Effector memory CD8-positive, alpha-beta T cell (primary cell): ENCODE data around the gene SIPA1.
A peak's percentile ranks its signal among the peaks of the same experiment; 100 is the strongest.

Experiments used
- ATAC-seq: fragments of 150-1000 bp; cut with Tn5 transposase; replicated peaks from 2 replicates; pipeline ENCODE4 v1.10.0; 2021; ENCODE audit warnings: mild to moderate bottlenecking, moderate library complexity
- DNase-seq, 3 experiments: peaks; one replicate each; pipeline ENCODE4 v3.0.0; 2021
- H3K27ac Mint-ChIP-seq, 2 donors: one replicate each; pipeline ENCODE4 v1.8.0; 2022; ENCODE audit warnings: mild to moderate bottlenecking in 2 of 2, mixed read lengths in 2 of 2, moderate library complexity in 2 of 2
- H3K27me3 Mint-ChIP-seq, 2 donors: one replicate each; pipeline ENCODE4 v1.8.0; 2022; ENCODE audit warnings: mixed read lengths in 2 of 2
- H3K36me3 Mint-ChIP-seq: one replicate; pipeline ENCODE4 v1.8.0; 2022; ENCODE audit warnings: mild to moderate bottlenecking, moderate library complexity, mixed read lengths; ENCODE audit not compliant: insufficient read depth
- H3K4me1 Mint-ChIP-seq, 2 donors: one replicate each; pipeline ENCODE4 v1.8.0; 2022; ENCODE audit warnings: low read depth in 2 of 2, mixed read lengths in 2 of 2
- H3K4me3 Mint-ChIP-seq, 2 donors: one replicate each; pipeline ENCODE4 v1.8.0; 2022; ENCODE audit warnings: mild to moderate bottlenecking in 2 of 2, mixed read lengths in 2 of 2, moderate library complexity in 2 of 2
- H3K9me3 Mint-ChIP-seq, 2 donors: one replicate each; pipeline ENCODE4 v1.8.0; 2022; ENCODE audit warnings: mixed read lengths in 2 of 2

Gene SIPA1

DNA sequence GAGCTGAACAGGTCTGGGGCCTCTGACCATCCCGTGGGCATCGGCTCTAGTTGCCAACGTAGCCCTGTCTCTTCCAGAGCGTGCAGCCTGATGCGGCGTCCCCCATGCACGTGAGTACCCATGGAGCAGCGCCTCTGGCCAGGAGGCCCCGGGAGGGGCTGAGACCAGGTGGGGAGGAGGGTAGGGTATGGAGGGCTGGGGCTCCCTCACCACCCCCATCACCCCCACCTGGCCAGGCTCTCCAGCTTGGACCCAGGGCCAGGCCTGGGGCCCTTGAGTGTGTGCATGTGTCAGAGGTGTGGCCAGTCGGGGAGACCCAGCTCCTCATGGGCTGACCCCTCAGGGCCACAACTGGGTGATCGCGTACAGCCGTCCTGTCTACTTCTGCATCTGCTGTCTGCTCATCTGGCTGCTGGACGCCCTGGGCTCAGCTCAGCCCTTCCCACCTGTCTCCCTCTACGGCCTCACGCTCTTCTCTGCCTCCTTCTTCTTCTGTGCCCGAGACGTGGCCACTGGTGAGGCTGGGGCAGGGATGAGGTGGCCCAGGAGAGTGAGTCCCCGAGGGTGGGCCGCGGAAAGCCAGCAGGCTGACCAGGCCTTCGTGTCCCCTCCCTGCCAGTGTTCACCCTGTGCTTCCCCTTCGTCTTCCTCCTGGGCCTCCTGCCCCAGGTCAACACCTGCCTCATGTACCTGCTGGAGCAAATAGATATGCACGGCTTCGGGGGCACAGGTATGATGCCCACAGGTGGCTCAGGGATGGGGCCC, 13.9 kb upstream of the SIPA1 start:
- DNase-seq (no peak), ATAC-seq (no peak)
- Mint-ChIP-seq H3K36me3 (peaks cover 59% of the 10 kb centered on the region), H3K4me3 (no peak overlapping the region), H3K27me3 (no peaks in the 10 kb centered on the region), H3K4me1 (peaks cover 10 to 27% of the 10 kb centered on the region in 2 donors), H3K9me3 (no peaks in the 10 kb centered on the region), H3K27ac (peak overlapping the region in 1 of 2 donors; percentile 77)

GRCh38 chr11:65624931-65625627, 12.8 kb upstream of the SIPA1 start:
- no peak overlapping the region for H3K4me3 Mint-ChIP-seq
- peak overlapping the region in 1 of 2 donors; percentile 77 for H3K27ac Mint-ChIP-seq
- ATAC-seq (no peak), DNase-seq (no peak)
- H3K9me3 Mint-ChIP-seq = no peaks in the 10 kb centered on the region
- peaks cover 10 to 26% of the 10 kb centered on the region in 2 donors for H3K4me1 Mint-ChIP-seq
- H3K36me3 Mint-ChIP-seq = peaks cover 57% of the 10 kb centered on the region
- H3K27me3 Mint-ChIP-seq = no peaks in the 10 kb centered on the region

GRCh38 chr11:65625628-65626342, 12.1 kb upstream of the SIPA1 start:
- no peaks in the 10 kb centered on the region for H3K27me3 Mint-ChIP-seq
- H3K4me1 Mint-ChIP-seq = peaks cover 10 to 26% of the 10 kb centered on the region in 2 donors
- H3K36me3 Mint-ChIP-seq = peaks cover 60% of the 10 kb centered on the region
- H3K27ac Mint-ChIP-seq = peak overlapping the region; percentile 67 to 75
- H3K4me3 Mint-ChIP-seq = no peak overlapping the region
- H3K9me3 Mint-ChIP-seq = no peaks in the 10 kb centered on the region
- DNase-seq = peak; percentile 46 to 57 (median 55)
- ATAC-seq = peak; percentile 89

- Mint-ChIP-seq H3K27ac (peak overlapping the region in 1 of 2 donors; percentile 10), H3K4me3 (no peak overlapping the region), H3K9me3 (no peaks in the 10 kb centered on the region), H3K36me3 (peaks cover 61% of the 10 kb centered on the region), H3K27me3 (no peaks in the 10 kb centered on the region), H3K4me1 (peaks cover 15 to 22% of the 10 kb centered on the region in 2 donors)
- ATAC-seq (no peak), DNase-seq (no peak)
Measured at GRCh38 chr11:65627202-65627601, 10.7 kb upstream of the SIPA1 start.

- Mint-ChIP-seq H3K4me3 (no peak overlapping the region), H3K9me3 (no peaks in the 10 kb centered on the region), H3K4me1 (peaks cover 21 to 24% of the 10 kb centered on the region in 2 donors), H3K36me3 (peaks cover 60% of the 10 kb centered on the region), H3K27ac (no peak overlapping the region), H3K27me3 (no peaks in the 10 kb centered on the region)
- DNase-seq = no peak
- no peak for ATAC-seq
Measured at GRCh38 chr11:65629579-65629978, 8.3 kb upstream of the SIPA1 start.

GRCh38 chr11:65630215-65630614, 7.7 kb upstream of the SIPA1 start:
- no peak overlapping the region for H3K4me3 Mint-ChIP-seq
- H3K27ac Mint-ChIP-seq = no peak overlapping the region
- DNase-seq = no peak
- peaks cover 64% of the 10 kb centered on the region for H3K36me3 Mint-ChIP-seq
- H3K27me3 Mint-ChIP-seq = no peaks in the 10 kb centered on the region
- no peak for ATAC-seq
- no peaks in the 10 kb centered on the region for H3K9me3 Mint-ChIP-seq
- peaks cover 20 to 21% of the 10 kb centered on the region in 2 donors for H3K4me1 Mint-ChIP-seq

- Mint-ChIP-seq H3K9me3 (no peaks in the 10 kb centered on the region), H3K27me3 (no peaks in the 10 kb centered on the region), H3K27ac (peak overlapping the region; percentile 66 to 93), H3K4me3 (peak overlapping the region in 1 of 2 donors; percentile 62), H3K36me3 (peaks cover 61% of the 10 kb centered on the region), H3K4me1 (peaks cover 22 to 23% of the 10 kb centered on the region in 2 donors)
- peak; percentile 37 for ATAC-seq
- DNase-seq = peak in 1 of 3 experiments; percentile 24
Measured at GRCh38 chr11:65633390-65634108, 4.4 kb upstream of the SIPA1 start.

GRCh38 chr11:65634109-65634436, 3.8 kb upstream of the SIPA1 start:
- DNase-seq (peak in 1 of 3 experiments; percentile 26), ATAC-seq (peak; percentile 18)
- Mint-ChIP-seq H3K27me3 (no peaks in the 10 kb centered on the region), H3K4me3 (peak overlapping the region in 1 of 2 donors; percentile 62), H3K4me1 (peaks cover 27 to 29% of the 10 kb centered on the region in 2 donors), H3K9me3 (no peaks in the 10 kb centered on the region), H3K27ac (peak overlapping the region; percentile 66 to 93), H3K36me3 (peaks cover 64% of the 10 kb centered on the region)

DNA sequence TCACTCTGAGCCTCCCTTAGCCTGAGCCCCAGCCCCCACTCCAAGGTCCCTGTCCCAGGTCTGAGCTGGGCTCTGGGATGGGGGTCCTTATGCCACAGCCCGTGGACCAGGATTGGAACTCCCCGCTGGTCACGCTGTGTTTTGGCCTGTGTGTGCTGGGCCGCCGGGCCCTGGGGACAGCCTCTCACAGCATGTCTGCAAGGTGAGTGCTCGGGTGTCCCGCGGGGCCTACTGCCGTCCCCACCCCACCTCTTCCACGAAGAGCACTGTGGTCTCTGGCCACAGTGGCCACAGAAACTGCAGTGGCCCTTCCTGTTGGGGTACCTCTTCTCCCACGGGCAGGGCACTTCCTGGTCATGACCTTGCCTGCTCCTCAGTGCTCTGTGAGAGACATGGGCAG, 3.5 kb upstream of the SIPA1 start:
- no peaks in the 10 kb centered on the region for H3K27me3 Mint-ChIP-seq
- H3K4me3 Mint-ChIP-seq = peak overlapping the region in 1 of 2 donors; percentile 62
- peaks cover 30% of the 10 kb centered on the region in 2 donors for H3K4me1 Mint-ChIP-seq
- no peaks in the 10 kb centered on the region for H3K9me3 Mint-ChIP-seq
- no peak for ATAC-seq
- no peak for DNase-seq
- H3K36me3 Mint-ChIP-seq = peaks cover 65% of the 10 kb centered on the region
- peak overlapping the region; percentile 66 to 93 for H3K27ac Mint-ChIP-seq

GRCh38 chr11:65634905-65635731, 2.8 kb upstream of the SIPA1 start:
- Mint-ChIP-seq H3K4me1 (peaks cover 36% of the 10 kb centered on the region in 2 donors), H3K27ac (peak overlapping the region; percentile 66 to 93), H3K9me3 (no peaks in the 10 kb centered on the region), H3K27me3 (no peaks in the 10 kb centered on the region), H3K36me3 (peaks cover 72% of the 10 kb centered on the region), H3K4me3 (peak overlapping the region in 1 of 2 donors; percentile 14)
- ATAC-seq (no peak), DNase-seq (no peak)

GRCh38 chr11:65636108-65637031, 1.5 kb upstream of the SIPA1 start:
- ATAC-seq (no peak), DNase-seq (no peak)
- Mint-ChIP-seq H3K36me3 (peaks cover 75% of the 10 kb centered on the region), H3K27me3 (no peaks in the 10 kb centered on the region), H3K4me3 (peak overlapping the region; percentile 89 to 90), H3K9me3 (no peaks in the 10 kb centered on the region), H3K4me1 (peaks cover 40 to 44% of the 10 kb centered on the region in 2 donors), H3K27ac (peak overlapping the region; percentile 94 to 98)
